ENCODE data around the gene SLC26A5.

Gene SLC26A5

GRCh38 chr7:103387242-103387641, 58.8 kb downstream of the SLC26A5 start:
- H3K4me3 Mint-ChIP-seq, result no peak overlapping the region
- no peak overlapping the region for H3K27ac Mint-ChIP-seq
- no peaks in the 10 kb centered on the region for H3K36me3 Mint-ChIP-seq
- H3K4me1 Mint-ChIP-seq, result no peaks in the 10 kb centered on the region
- no peaks in the 10 kb centered on the region for H3K9me3 Mint-ChIP-seq
- H3K27me3 Mint-ChIP-seq, result peaks cover 1% of the 10 kb centered on the region

- Mint-ChIP-seq H3K36me3 (no peaks in the 10 kb centered on the region), H3K27me3 (no peaks in the 10 kb centered on the region), H3K27ac (no peak overlapping the region), H3K9me3 (no peaks in the 10 kb centered on the region), H3K4me3 (no peak overlapping the region), H3K4me1 (no peaks in the 10 kb centered on the region)
Measured at GRCh38 chr7:103382032-103382402, 64.0 kb downstream of the SLC26A5 start.

- H3K4me1 Mint-ChIP-seq, result no peaks in the 10 kb centered on the region
- no peaks in the 10 kb centered on the region for H3K27me3 Mint-ChIP-seq
- H3K36me3 Mint-ChIP-seq, result no peaks in the 10 kb centered on the region
- H3K27ac Mint-ChIP-seq, result no peak overlapping the region
- no peak overlapping the region for H3K4me3 Mint-ChIP-seq
- H3K9me3 Mint-ChIP-seq, result no peaks in the 10 kb centered on the region
Measured at GRCh38 chr7:103381280-103382031, 64.6 kb downstream of the SLC26A5 start.

GRCh38 chr7:103380395-103381191, 65.4 kb downstream of the SLC26A5 start:
- H3K36me3 Mint-ChIP-seq, result no peaks in the 10 kb centered on the region
- H3K4me1 Mint-ChIP-seq, result no peaks in the 10 kb centered on the region
- no peaks in the 10 kb centered on the region for H3K9me3 Mint-ChIP-seq
- H3K27ac Mint-ChIP-seq, result no peak overlapping the region
- no peaks in the 10 kb centered on the region for H3K27me3 Mint-ChIP-seq
- H3K4me3 Mint-ChIP-seq, result no peak overlapping the region

- no peak overlapping the region for H3K27ac Mint-ChIP-seq
- no peaks in the 10 kb centered on the region for H3K4me1 Mint-ChIP-seq
- no peaks in the 10 kb centered on the region for H3K27me3 Mint-ChIP-seq
- H3K36me3 Mint-ChIP-seq, result no peaks in the 10 kb centered on the region
- no peaks in the 10 kb centered on the region for H3K9me3 Mint-ChIP-seq
- H3K4me3 Mint-ChIP-seq, result no peak overlapping the region
Measured at GRCh38 chr7:103379270-103379975, 66.6 kb downstream of the SLC26A5 start.

GRCh38 chr7:103373866-103374643, 72.0 kb downstream of the SLC26A5 start:
- no peaks in the 10 kb centered on the region for H3K36me3 Mint-ChIP-seq
- H3K4me1 Mint-ChIP-seq, result no peaks in the 10 kb centered on the region
- no peak overlapping the region for H3K4me3 Mint-ChIP-seq
- no peaks in the 10 kb centered on the region for H3K27me3 Mint-ChIP-seq
- no peak overlapping the region for H3K27ac Mint-ChIP-seq
- no peaks in the 10 kb centered on the region for H3K9me3 Mint-ChIP-seq

- Mint-ChIP-seq H3K4me3 (no peak overlapping the region), H3K4me1 (no peaks in the 10 kb centered on the region), H3K27ac (no peak overlapping the region), H3K27me3 (no peaks in the 10 kb centered on the region), H3K9me3 (no peaks in the 10 kb centered on the region), H3K36me3 (peaks cover 18% of the 10 kb centered on the region)
Measured at GRCh38 chr7:103369432-103369831, 76.6 kb downstream of the SLC26A5 start.

GRCh38 chr7:103349805-103350204, 96.2 kb downstream of the SLC26A5 start:
- Mint-ChIP-seq H3K27ac (no peak overlapping the region), H3K4me3 (peak overlapping the region; percentile 98), H3K9me3 (no peaks in the 10 kb centered on the region), H3K4me1 (peaks cover 60% of the 10 kb centered on the region), H3K36me3 (peaks cover 8% of the 10 kb centered on the region), H3K27me3 (no peaks in the 10 kb centered on the region)

GRCh38 chr7:103348959-103349358, 97.0 kb downstream of the SLC26A5 start:
- H3K9me3 Mint-ChIP-seq, result no peaks in the 10 kb centered on the region
- peak overlapping the region; percentile 98 for H3K4me3 Mint-ChIP-seq
- H3K36me3 Mint-ChIP-seq, result peaks cover 10% of the 10 kb centered on the region
- H3K27me3 Mint-ChIP-seq, result no peaks in the 10 kb centered on the region
- H3K4me1 Mint-ChIP-seq, result peaks cover 62% of the 10 kb centered on the region
- H3K27ac Mint-ChIP-seq, result no peak overlapping the region

GRCh38 chr7:103348452-103348851, 97.6 kb downstream of the SLC26A5 start:
- Mint-ChIP-seq H3K27me3 (no peaks in the 10 kb centered on the region), H3K4me1 (peaks cover 62% of the 10 kb centered on the region), H3K27ac (peak overlapping the region; percentile 56), H3K4me3 (peak overlapping the region; percentile 98), H3K9me3 (no peaks in the 10 kb centered on the region), H3K36me3 (peaks cover 14% of the 10 kb centered on the region)

GRCh38 chr7:103347507-103348267, 98.3 kb downstream of the SLC26A5 start, which contains the start of gene PSMC2:
Gene PSMC2 (plus strand): TSS chr7:103347643. CDS start chr7:103347712, 69 bp downstream.
- peaks cover 60% of the 10 kb centered on the region for H3K4me1 Mint-ChIP-seq
- H3K36me3 Mint-ChIP-seq, result peaks cover 13% of the 10 kb centered on the region
- H3K27ac Mint-ChIP-seq, result peak within 1 kb of the TSS; percentile 99
- peak within 1 kb of the TSS; percentile 98 for H3K4me3 Mint-ChIP-seq
- H3K27me3 Mint-ChIP-seq, result no peaks in the 10 kb centered on the region
- no peaks in the 10 kb centered on the region for H3K9me3 Mint-ChIP-seq

- H3K9me3 Mint-ChIP-seq, result no peaks in the 10 kb centered on the region
- H3K36me3 Mint-ChIP-seq, result peaks cover 13% of the 10 kb centered on the region
- H3K4me1 Mint-ChIP-seq, result peaks cover 57% of the 10 kb centered on the region
- H3K27me3 Mint-ChIP-seq, result no peaks in the 10 kb centered on the region
- H3K4me3 Mint-ChIP-seq, result peak overlapping the region; percentile 20
- H3K27ac Mint-ChIP-seq, result no peak overlapping the region
Measured at GRCh38 chr7:103346396-103346795, 99.6 kb downstream of the SLC26A5 start.

- Mint-ChIP-seq H3K4me3 (peak within 1 kb of the TSS; percentile 98), H3K27me3 (no peaks in the 10 kb centered on the region), H3K27ac (peak within 1 kb of the TSS; percentile 99), H3K36me3 (peaks cover 21% of the 10 kb centered on the region), H3K4me1 (peaks cover 57% of the 10 kb centered on the region), H3K9me3 (no peaks in the 10 kb centered on the region)
Measured at GRCh38 chr7:103344453-103345149, 101.4 kb downstream of the SLC26A5 start, which contains the start of gene DNAJC2. Gene DNAJC2 (minus strand): TSS chr7:103344767. CDS start chr7:103344622, 145 bp downstream.
